ENCODE measurements around the gene ITPKB.
"Not testable (repeated sequence)": the region's sequence is repeated elsewhere in the genome, so short reads cannot be mapped to it uniquely, and the experiment has no call there.

ITPKB gene

DNA sequence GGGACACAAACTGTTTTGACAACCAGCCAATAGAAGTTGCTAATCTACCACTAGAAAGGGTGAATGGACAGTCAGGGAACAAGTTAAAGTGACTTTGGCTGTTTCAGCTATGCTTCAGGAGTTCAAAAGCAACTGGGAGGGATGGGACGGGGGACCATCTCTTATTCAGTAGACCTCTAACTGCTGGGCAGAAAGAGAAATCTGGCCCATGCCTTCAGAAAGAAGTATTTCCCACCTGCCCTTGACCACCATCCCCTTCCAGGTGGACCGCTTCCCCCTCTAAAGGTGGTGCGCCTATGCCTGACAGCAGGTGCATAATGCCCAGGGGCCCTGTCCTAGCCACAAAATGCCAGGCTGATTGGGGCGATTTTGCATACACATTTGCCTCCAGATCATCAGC, 5.2 kb downstream of the ITPKB start:
- DNase-seq (ENCODE audit: low read depth): no peak
- H3K4me3 ChIP-seq (ENCODE audit: low read depth, low read length): no peak overlapping the region

DNA sequence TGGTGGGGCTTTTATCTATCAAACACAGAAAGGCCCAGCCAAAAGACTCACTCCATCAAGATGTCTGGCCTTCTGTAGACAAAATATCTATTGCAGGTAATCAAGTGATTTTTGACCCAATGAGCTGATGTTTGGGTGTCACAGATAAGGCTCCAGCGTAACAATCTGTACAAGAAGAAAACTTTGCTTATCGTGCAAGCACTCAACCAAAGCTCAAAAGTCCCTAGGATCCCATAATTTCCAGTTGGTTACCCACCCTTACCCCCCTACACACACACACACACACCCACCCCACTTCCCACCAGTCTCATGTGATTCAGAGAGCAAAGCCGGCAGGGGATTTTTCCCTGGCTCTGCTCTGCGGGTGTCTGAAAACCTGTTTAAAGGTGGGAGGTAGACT, 5.8 kb downstream of the ITPKB start:
- DNase-seq (ENCODE audit: low read depth): no peak
- H3K4me3 ChIP-seq (ENCODE audit: low read depth, low read length): no peak overlapping the region

DNA sequence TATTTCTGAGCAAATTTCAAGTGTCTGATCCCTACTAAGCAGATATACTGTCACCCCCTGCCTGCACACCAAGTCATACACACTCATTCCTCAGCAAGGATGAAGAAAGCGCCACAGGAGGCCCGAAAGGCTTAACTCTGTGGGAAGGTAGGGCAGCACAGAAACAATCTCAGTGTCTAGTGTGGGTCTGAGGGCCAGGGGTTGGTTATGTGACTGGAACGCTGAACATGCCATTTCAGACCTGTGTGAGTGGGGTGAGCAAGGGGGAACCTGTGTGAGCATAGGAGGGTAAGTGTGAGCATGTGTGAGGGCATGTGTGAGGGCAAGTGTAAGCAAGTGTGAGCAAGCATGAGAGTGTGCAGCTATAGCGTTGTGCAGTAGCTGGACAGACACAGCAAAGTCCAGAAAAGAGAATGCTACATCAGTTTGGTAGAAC, 6.2 kb downstream of the ITPKB start:
- DNase-seq (ENCODE audit: low read depth): no peak
- no peak overlapping the region for H3K4me3 ChIP-seq (ENCODE audit: low read depth, low read length)

DNA sequence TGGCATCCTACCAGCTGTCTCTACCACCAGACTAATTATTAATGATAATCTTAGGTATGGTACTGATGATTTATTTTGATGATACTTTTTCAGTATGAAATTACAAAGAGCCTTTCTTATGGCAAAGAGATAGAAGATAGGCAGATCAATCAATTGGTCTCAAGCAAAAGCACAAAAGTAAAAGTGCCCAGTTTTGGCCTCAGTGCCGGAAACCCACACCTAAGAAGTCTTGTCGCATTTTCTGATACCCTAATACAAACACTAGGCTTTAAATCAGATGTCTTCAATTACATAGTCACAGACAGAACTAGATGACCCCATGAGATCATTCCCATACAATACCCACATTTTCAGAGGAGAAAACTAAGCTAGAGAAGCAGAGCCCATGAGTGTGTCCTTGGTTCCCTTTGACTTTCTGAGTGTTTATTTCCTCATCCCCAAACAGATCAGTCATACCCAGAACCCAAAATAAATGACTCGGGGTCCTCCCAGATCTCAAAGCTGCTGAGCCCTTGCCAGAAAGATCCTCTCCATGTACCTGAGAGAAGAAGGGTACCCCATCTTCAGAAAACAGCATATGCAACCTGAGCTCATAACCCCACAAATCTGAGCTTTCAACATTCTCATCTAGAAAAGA, 7.7 kb downstream of the ITPKB start:
- no peak for DNase-seq (ENCODE audit: low read depth)
- no peak overlapping the region for H3K4me3 ChIP-seq (ENCODE audit: low read depth, low read length)

DNA sequence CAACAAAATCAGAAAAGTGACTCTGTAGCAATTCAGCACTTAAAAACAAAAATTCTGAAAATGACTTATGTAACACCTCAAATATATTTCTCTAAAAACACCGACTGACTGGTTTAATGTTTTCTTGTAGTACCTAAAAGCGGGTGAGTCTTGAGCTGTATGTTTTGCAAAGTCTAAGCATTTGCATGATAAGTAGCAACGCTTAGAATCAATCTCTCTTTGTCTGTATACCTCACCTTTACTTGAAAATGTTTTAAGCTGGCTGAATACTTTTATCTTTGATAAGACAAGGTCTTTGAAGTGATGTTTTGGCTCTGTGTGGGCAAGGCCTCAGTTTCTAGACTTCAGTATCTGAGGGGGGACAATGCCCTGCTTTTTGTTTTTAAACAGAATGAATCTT, 8.2 kb downstream of the ITPKB start:
- no peak for DNase-seq (ENCODE audit: low read depth)

DNA sequence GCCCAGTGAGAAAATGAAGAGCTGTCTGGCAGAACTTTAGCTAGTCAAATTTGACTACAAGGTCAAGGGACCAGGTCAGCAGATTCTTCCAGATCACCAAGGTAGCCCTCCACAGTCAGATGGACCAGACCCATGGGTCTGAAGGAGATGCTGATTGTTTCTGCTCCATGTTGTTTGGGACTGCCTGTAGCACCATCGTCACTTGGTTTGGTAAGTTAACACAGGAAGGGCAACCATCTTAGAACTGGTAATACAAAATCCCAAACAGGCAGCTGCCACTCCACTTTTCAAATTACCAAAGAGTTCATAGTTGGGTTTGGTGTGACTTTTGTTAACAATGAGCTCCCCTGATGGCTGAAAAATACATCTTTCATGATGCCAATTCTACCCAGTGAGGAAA, 9.0 kb downstream of the ITPKB start:
- no peak for DNase-seq (ENCODE audit: low read depth)
- no peak overlapping the region for H3K4me3 ChIP-seq (ENCODE audit: low read depth, low read length)

More for the DNA sequence above, 8.2 kb downstream of the ITPKB start:
- no peak overlapping the region for H3K4me3 ChIP-seq (ENCODE audit: low read depth, low read length)

DNA sequence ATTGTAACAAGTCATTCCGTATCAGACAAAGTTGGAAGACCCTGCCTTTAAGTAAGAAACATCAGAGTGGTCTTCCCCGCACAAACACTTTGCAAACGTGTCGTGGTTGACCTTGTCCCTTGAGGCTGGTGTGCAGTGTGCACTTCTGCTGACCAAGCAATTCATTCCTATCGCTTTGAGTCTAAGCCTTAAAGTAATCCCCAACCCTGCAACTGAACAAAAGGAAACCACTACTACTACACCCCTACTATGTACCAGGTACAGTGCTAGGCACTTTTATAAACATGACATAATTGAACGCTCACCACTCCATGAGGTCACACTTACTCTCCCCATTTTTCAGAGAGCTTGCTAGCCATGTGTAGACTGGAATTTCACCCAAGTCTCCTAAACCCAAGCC, 10.6 kb downstream of the ITPKB start:
- DNase-seq (ENCODE audit: low read depth): no peak

DNA sequence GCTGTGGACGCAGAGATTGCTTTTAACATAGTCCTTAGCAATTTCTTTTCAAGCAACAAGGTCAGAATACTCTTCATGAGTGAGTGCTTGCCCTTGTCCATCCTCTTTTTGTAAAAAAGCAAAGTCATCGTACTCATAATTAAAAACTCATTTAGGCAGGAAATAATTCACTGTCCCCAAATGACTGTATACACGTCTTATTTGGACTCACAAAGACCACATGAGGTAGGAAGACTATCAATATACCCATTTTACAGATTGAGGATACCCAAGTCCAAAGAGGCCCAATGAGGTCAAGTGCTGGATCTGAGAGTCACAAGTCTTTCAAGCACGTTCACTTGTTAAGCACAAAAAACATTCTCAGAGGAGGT, 13.2 kb downstream of the ITPKB start:
- DNase-seq (ENCODE audit: low read depth): no peak
- no peak overlapping the region for H3K4me3 ChIP-seq (ENCODE audit: low read depth, low read length)

More for the DNA sequence above, 10.6 kb downstream of the ITPKB start:
- H3K4me3 ChIP-seq (ENCODE audit: low read depth, low read length): no peak overlapping the region

DNA sequence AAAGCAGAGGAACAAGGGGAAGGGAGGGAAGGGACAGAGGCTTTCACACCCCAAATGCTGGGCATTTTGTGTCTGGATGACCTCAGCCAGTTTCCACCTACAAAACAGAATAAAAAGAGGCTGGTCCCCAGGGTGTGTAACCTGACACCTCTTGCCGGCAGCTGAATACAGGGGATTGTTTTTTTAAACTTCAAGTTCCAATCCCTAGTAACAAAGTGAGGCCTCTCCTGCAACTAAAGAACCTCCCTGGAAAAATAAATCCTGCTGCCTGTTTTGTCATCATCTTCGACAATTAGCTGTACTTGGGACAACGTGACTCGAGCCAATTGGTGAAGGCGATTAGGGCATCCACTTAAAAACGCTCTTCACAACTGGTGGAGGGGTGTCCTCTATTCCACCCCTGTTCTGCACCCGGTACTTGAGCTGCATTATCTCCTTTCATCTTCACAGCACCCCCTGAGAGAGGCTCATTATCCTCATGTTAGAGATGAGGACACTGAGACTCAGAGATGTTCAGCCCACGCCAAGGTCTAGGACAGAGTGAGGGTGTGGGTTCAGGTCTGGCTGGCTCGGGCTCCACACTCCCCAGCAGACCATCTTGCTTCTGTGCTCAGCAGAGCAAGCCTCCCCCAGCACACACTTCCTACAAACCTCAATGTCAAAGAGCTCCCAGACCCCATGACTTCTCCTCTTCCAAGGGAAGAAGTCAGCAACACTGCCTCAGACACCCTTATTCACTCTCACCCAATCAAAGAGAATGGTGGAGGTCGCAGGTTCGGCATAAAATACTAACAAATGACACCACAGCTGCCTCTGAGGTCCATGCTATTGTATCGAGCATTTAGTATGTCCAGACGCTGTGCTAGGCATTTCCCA, 15.2 kb downstream of the ITPKB start:
- no peak overlapping the region for H3K4me3 ChIP-seq (ENCODE audit: low read depth, low read length)
- DNase-seq (ENCODE audit: low read depth): peak; percentile 67

DNA sequence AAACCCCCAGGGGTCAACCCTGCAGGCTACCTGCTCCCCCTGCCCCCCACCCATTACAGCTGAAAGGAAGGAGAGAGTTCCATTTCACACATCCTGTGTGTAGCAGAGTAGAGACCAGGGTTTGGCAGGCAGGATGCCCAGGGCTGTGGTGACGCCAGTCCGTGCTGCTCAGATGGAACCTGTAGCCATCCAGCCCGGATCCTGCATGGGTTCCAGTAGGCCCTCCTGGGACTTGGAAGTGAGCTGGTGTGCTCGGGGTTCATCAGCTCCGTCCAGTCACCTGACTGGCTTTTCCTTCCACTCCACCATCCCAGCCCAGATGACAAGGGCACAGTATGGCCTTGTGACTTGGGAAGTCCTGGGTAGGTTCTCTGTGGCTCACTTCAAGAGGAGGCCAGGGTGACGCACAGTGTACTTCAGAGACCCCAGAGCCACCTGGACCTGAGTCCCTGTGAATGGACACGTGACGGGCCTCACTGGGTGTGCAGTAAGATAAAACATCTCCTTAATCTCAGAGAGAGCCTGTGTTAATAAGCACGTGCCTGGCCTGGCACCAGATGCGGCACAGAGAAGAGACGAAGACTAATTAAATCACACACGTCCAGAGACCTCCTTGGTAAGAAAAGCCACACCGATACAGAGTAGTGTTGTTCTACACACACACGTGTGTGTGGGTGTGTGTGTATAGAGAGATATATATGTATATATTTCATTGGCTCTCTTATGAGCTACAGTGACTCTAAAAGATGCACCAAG, 16.0 kb downstream of the ITPKB start:
- H3K4me3 ChIP-seq (ENCODE audit: low read depth, low read length): no peak overlapping the region
- no peak for DNase-seq (ENCODE audit: low read depth)

DNA sequence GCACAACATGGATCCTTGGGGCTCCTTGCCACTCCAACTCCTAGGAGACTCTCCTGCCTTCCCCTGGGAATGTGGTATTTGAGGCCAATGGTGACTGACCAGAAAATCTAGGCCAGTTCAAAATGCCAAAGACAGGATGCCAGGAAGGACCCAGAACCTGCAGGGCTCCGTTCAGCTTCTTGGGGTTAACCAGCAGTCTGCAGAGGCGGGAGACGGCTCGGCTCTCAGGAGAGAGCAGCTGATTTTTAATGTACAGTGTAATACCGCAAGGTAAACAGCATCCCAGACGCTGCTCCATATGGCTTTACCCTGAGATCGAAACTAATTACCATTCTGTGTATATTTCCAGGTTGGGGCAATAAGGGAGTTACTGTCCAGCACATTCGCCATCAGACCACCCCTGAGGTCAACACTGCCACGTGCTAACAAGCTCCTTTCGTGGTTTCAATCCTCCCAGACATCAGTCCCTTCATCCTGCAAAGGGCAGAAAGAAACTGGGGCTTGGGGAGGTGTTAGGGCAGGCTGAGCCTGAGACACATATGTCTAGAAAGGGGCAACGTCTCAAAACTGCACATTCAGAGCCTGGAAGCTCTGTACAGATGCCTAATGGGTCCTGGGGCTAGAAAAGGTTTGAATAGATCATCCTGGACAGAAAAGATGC, 16.7 kb downstream of the ITPKB start:
- DNase-seq (ENCODE audit: low read depth): no peak

DNA sequence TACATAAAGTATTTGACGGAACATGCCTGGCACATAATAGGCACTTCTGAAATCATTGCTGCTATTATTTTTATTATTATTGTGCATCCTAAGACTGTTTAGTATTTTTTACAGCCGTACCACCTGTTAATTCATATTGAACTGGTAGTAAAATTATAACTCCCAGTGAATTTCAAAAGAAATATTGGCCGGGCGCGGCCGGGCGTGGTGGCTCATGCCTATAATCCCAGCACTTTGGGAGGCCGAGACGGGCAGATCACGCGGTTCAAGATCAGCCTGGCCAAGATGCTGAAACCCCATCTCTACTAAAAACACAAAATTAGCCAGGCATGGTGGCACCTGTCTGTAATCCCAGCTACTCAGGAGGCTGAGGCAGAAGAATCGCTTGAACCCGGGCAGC, 18.5 kb downstream of the ITPKB start:
- H3K4me3 ChIP-seq (ENCODE audit: low read depth, low read length); DNase-seq (ENCODE audit: low read depth): not testable (repeated sequence)

More for the DNA sequence above, 16.7 kb downstream of the ITPKB start:
- no peak overlapping the region for H3K4me3 ChIP-seq (ENCODE audit: low read depth, low read length)

DNA sequence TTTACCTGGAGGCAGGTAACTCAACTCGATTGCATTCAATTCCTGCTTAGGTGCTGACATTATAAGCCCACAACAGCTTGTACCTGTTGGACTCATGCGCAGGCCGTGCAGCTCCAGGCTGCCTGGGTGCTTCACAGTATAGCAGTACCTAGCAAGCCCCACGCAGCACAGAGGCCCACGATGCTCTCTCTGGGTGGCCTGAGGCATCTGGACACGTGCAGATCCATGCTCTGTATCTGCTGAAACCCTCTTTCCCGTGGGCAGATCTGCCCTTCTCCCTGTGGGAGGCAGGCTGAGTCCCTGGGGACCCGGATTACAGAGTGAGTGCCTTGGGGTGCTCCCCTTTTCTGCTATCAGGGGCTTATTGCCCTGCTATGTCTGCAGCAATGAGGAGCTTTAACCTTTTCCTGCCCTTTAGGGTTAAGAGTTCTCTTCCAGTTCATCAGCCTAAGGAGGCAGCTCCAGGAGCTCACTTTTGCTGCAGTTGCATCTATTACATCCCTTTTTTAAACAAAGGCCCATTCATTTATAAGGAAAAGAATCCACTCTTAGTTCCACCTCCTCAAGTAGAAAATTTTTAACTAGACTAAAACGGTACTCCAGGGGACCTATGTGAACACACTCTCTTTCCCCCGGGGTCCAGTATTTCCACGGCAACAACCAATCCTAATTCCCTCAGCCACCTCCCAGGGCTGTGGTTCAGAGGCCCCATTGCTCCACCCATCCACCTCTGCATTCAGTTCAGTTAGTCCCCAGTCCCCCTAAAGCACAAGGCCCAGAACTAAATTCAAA, 19.3 kb downstream of the ITPKB start:
- no peak for DNase-seq (ENCODE audit: low read depth)
- no peak overlapping the region for H3K4me3 ChIP-seq (ENCODE audit: low read depth, low read length)

DNA sequence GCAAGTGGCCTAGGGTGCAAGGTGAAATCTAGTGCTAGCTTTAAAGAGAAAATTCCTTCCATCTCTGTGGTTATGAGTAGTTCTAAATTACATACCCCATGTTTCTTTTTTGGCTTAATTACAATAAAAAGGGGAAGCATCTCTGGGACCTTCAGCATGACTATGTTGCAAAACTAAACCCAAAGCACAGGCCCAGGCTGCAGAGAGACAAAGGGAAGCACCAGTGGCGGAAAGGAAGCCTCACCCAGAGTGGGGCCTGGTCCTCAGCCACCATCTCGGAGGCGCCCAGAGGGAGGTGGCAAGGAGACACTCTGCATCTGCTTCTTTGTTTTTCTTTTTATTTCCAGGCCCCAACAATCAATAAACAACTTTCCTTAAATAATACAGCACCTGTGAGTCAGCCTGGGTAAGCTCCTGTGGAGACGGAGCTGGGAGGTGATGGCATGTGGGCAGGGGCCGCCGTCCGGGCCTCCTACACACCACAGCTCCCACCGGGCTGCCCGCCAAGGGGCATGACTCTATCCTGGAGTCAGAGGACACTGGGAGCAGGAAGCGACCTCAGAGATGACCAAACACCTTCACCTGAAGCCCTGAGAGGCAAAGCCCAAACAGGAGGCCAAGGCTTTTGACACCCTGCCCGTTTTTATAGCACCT, 21.7 kb downstream of the ITPKB start:
- no peak for DNase-seq (ENCODE audit: low read depth)
- no peak overlapping the region for H3K4me3 ChIP-seq (ENCODE audit: low read depth, low read length)

DNA sequence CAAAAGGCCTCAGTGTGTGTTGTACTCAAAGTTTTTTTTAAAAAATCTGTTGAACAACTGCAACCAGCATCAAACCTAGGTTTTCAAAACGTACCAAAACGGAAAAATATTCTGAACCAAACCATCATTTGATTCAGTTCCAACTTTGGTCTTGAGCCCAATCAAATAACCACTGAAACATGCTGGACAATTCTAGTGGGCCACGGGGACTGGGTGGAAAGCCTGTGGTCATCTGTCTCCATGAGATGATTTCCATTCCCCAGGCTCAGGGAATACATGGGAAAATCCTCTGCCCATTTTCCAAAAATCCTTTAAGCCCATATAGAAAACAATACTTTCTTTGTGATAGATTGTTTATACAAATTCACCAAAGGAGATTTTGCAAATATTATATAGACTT, 22.5 kb downstream of the ITPKB start:
- no peak overlapping the region for H3K4me3 ChIP-seq (ENCODE audit: low read depth, low read length)
- DNase-seq (ENCODE audit: low read depth): no peak

DNA sequence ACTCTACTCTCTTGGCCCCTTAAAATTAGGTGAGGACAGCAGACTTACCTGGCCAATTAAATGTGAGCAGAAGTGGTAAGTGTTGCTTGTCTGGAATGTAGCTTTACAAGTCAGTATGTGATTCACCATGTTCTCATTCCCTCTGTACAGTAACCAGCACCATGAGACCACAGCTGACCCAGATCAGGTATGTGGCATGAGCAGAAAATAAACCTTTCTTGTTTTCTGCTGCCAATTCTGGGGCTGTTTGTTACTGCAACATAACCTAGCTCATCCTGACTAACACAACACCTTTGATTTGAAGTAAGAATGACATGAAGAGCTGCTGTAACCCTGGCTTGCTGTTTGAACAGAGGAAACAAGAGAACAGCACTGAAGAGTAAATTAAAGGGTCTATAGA, 24.9 kb downstream of the ITPKB start:
- no peak overlapping the region for H3K4me3 ChIP-seq (ENCODE audit: low read depth, low read length)
- DNase-seq (ENCODE audit: low read depth): no peak

DNA sequence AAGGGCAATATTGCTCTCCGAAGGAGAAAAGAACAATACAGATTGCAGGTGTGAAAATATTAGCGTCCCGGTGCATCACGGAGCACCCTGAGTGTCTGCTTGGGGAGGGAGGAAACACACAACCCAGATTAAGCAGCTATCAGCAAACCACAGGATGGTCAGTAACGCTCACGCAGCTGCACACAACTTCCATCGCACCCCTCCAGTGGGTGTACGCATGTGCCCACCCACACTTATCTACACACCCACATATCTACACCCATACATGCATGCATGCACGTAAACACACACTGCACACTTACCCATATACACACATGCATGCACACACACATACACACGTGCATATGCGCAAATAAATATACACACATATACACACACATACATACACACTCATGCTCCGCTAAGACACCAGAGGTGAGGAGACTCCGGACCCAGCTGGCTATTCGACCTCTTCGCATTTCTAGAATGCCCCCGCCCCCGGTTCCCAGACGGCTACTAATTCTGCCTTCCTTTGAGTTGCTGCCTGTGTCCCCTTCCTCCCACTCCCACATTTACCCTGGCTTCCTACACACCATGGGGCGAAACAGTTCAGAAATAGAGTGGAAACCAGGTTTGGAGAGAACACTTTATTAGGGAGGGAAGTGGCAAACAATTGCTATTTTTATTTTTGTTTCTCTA, 26.2 kb downstream of the ITPKB start:
- DNase-seq (ENCODE audit: low read depth): no peak
- no peak overlapping the region for H3K4me3 ChIP-seq (ENCODE audit: low read depth, low read length)
